Stomach smooth muscle (tissue), 2 donors: Measurements from ENCODE around the gene EMD.
A peak's percentile ranks its signal among the peaks of the same experiment; 100 is the strongest.
"Not testable (repeated sequence)": the region's sequence is repeated elsewhere in the genome, so short reads cannot be mapped to it uniquely, and the experiment has no call there.

Experiments
- H3K27ac ChIP-seq: one replicate; pipeline ENCODE4 v1.7.0; 2013; ENCODE audit warnings: mild to moderate bottlenecking, low read length, inconsistent platforms
- H3K27me3 ChIP-seq, 2 donors: one replicate each; pipeline ENCODE4 v1.7.0; 2013; ENCODE audit warnings: low read length in 2 of 2; ENCODE audit not compliant: insufficient read depth in 2 of 2, control insufficient read depth in 1 of 2
- H3K36me3 ChIP-seq, 2 donors: one replicate each; pipeline ENCODE4 v1.7.0; 2013; ENCODE audit warnings: low read length in 2 of 2; ENCODE audit not compliant: control insufficient read depth in 2 of 2, insufficient read depth in 2 of 2
- H3K4me1 ChIP-seq: one replicate; pipeline ENCODE4 v1.7.0; 2013; ENCODE audit warnings: low read length; ENCODE audit not compliant: control insufficient read depth, insufficient read depth
- H3K4me3 ChIP-seq, 2 donors: one replicate each; pipeline ENCODE4 v1.7.0; 2013; ENCODE audit warnings: low read length in 2 of 2
- H3K9ac ChIP-seq, 2 donors: one replicate each; pipeline ENCODE4 v1.7.0; 2013; ENCODE audit warnings: low read length in 2 of 2, mild to moderate bottlenecking in 1 of 2
- H3K9me3 ChIP-seq, 2 donors: one replicate each; pipeline ENCODE4 v1.7.0; 2013; ENCODE audit warnings: low read length in 2 of 2; ENCODE audit not compliant: control insufficient read depth in 2 of 2
- donor health status: healthy.
- donor health status: Pancreatic carcinoma.

The EMD gene

DNA sequence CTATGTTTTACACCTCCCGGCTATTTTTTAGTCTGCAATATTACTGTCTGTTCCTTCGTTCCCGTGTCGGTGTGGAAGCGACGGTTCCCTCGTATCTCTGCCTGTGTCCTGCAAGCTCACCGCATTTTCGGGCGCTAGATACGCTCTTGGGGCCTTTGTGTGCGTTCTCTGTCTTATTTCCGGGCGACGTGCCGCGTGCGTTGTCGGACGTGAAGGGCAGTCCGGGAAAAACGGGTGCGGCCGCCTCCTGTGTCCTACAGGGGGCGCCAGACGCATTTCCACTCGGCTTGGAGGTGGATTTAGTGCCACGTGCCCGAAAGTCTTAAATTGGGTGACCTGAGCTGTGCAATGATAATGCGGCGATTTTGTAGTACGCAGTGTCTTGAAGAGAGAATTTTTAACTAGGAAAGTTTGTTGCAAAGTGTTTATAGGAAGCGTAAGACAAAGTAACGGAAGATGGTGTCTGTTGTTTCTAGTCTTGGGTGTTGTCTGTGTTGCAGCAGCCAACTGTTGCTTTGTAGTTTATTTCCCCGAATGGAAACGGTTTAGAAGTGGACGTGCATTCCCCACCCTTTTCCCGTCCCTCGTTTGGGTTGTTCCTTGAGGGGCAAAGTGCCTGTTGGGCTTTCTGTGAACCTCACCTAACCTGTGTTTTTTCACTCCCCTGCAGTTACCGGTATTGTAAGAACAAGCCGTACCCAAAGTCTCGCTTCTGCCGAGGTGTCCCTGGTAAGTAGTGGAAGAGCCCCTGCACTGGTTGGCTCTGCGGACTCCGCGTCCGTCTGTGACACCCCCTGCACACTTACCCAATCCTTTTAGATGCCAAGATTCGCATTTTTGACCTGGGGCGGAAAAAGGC is 19.8 kb downstream of the EMD start:
- peaks cover 16% of the 10 kb centered on the region for H3K4me1 ChIP-seq
- H3K4me3 ChIP-seq, result peak overlapping the region; percentile 89 to 93
- H3K9me3 ChIP-seq, result no peaks in the 10 kb centered on the region
- peak overlapping the region; percentile 96 for H3K27ac ChIP-seq
- H3K36me3 ChIP-seq, result peaks cover 11 to 12% of the 10 kb centered on the region in 2 donors
- H3K27me3 ChIP-seq, result no peaks in the 10 kb centered on the region
- peak overlapping the region; percentile 95 to 97 for H3K9ac ChIP-seq

DNA sequence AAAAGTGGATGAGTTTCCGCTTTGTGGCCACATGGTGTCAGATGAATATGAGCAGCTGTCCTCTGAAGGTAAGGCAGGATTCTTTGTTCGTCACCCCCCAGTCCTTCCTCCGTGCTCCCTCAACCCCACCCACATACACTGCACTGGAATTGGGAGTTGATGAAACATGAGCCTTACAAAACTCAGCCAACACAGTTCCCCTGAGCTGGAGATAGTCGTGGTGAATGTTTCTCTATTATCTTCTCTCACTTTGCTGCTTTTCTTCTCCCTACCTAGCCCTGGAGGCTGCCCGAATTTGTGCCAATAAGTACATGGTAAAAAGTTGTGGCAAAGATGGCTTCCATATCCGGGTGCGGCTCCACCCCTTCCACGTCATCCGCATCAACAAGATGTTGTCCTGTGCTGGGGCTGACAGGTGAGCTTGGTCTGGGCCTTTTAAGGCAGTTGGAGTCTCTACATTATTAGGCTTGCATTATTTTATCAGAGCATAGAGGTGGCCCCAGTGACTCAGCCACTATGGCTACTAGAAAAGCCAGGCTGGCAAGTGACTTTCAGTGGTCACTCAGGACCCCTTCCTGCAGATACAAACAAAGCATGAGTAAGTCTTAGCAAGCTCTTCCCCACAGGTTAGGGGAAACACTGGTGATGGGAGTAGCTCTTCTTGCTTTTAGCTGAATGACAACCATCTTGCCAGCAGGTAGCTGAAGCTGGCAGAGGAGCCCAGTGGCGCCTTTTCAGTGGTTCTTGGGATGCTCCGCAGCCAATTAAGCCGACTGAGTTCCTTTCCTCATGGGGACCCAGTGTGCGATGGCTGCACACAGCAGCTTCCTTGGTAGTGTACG is 20.7 kb downstream of the EMD start:
- no peaks in the 10 kb centered on the region for H3K9me3 ChIP-seq
- H3K9ac ChIP-seq, result peak overlapping the region; percentile 42 to 97
- peak overlapping the region; percentile 89 to 93 for H3K4me3 ChIP-seq
- peaks cover 11 to 12% of the 10 kb centered on the region in 2 donors for H3K36me3 ChIP-seq
- H3K27ac ChIP-seq, result peak overlapping the region; percentile 96
- H3K27me3 ChIP-seq, result no peaks in the 10 kb centered on the region
- H3K4me1 ChIP-seq, result peaks cover 16% of the 10 kb centered on the region

DNA sequence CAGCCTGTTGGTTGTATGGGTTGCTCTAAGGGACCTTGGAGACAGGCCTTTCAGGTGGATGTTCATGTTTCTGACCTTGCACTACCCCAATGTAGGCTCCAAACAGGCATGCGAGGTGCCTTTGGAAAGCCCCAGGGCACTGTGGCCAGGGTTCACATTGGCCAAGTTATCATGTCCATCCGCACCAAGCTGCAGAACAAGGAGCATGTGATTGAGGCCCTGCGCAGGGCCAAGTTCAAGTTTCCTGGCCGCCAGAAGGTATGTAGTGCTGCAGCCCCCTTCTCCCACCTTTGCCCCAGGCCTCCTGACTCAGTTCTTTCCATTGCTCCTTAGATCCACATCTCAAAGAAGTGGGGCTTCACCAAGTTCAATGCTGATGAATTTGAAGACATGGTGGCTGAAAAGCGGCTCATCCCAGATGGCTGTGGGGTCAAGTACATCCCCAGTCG is 21.3 kb downstream of the EMD start:
- not testable (repeated sequence) for H3K27ac ChIP-seq, H3K9me3 ChIP-seq, H3K27me3 ChIP-seq, H3K9ac ChIP-seq
- Histone ChIP-seq H3K4me1 (peaks cover 16% of the 10 kb centered on the region), H3K4me3 (peak overlapping the region in 1 of 2 donors; percentile 89), H3K36me3 (peaks cover 11 to 12% of the 10 kb centered on the region in 2 donors)

DNA sequence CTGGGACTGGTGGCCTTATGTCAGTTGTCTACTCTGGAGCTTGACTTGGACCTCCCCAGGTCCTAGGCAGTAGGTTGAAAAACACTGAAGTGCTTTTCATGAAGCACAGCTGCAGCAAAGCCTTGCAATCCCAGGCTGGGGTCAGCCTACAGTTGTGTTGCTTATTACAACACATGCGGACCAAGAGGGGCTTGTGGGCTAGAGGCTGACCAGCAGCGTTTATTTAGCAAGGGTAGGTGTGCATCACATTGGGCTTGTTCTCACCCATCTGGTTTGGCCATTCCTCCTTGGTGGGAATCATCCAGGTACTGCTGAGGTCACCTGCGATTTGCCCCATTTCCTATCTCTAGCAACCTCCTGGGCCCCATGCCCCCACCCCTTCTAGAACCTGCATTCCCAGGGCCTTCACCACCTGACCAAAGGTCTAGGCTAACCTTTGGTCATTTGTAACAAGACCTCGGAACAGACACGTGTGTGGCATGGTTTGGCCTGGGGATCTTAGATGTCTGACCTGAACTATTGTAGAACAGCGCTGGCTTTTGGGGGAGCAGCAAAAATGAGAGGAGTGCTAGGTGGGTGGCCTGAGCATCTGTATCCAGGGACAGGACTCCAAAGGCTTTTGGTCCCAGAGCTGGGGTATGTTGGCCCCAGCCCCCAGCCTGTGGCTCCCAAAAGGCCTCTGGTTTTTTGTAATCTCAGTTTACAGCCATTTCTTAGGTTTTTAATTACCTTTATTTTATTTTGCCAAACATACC is 22.1 kb downstream of the EMD start:
- Histone ChIP-seq H3K9me3 (no peaks in the 10 kb centered on the region), H3K9ac (no peak overlapping the region), H3K4me3 (no peak overlapping the region), H3K27me3 (no peaks in the 10 kb centered on the region), H3K27ac (no peak overlapping the region), H3K4me1 (peaks cover 16% of the 10 kb centered on the region), H3K36me3 (peaks cover 11 to 12% of the 10 kb centered on the region in 2 donors)

DNA sequence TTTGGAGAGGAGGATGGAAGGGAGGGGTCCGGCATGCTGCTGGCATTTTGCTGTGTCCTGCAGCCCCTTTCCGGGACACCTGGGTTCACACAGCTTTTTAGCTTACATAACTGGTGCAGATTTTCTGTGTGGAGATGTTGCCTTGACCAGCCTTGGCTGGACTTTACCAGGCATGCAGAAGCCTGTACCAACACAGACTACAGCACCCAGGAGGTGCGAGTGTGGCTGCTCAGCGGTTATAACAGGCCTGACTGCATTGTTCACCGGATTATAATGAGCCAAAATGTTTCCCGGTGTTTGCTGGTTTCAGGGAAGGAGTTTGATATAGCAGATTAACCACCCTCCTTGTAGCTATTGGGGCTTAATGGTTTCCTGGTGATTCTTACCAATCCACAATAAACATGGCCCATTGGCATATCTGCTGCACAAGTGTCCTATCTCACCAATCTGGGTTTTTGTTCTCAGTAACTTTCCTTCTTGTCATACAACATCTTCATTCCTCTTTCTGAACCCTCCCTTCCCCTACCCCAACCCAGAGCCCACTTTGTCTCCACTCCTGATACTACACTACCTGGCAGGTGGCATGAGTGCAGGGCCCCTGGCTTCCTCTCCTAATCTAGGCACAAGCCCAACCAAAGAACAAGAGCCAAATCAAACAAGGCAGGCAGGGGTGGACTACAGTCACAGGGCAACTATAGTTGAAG is 23.0 kb downstream of the EMD start:
- Histone ChIP-seq H3K4me1 (peaks cover 16% of the 10 kb centered on the region), H3K27me3 (no peaks in the 10 kb centered on the region), H3K27ac (no peak overlapping the region), H3K4me3 (no peak overlapping the region), H3K9me3 (no peaks in the 10 kb centered on the region), H3K36me3 (peaks cover 11 to 12% of the 10 kb centered on the region in 2 donors), H3K9ac (no peak overlapping the region)

DNA sequence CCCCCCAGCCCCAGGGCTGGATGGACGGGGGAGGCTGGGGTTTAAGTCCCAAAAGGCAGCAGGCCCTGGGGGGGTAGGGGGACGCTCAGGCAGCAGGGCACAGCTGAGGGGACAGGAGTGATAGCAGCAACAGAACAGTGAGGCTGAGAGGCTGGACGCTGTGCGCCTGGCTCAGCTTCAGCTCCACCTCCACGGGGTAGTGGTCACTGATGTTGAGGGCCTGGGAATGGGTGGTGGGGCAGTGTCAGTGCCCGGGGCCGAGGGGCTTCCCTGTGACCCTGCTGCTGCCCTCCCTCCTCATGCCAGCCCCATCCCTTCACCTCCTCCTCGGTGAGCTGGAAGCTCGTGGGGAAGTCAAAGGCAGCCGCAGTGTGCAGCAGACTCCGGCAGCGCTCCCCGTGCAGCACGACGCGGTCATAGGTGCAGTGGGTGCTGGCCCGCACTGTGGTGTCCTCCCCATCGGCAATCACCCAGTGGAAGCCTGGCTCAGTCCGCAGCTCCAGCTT is 23.6 kb downstream of the EMD start:
- Histone ChIP-seq H3K27ac (no peak overlapping the region), H3K9ac (no peak overlapping the region)

DNA sequence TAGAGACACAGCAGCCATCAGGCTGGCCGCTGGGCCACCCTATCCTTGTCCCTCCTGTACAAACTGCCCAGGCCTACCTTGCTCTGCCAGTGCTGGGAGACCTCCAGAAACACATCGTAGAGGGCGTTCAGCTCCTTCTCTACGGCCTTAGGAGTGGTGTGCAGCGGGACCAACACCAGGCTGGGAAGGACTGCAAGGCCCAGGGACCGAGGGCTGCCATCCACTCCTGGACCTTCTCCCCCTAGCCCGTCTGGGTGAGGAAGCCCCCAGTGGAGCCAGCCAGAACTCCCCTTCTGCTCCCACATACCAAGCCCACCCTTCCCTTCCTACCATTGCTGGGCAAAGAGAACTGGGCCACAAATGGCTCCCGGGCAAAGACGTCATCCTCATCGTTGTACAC is 24.1 kb downstream of the EMD start:
- Histone ChIP-seq H3K9me3 (no peaks in the 10 kb centered on the region), H3K9ac (no peak overlapping the region), H3K36me3 (peaks cover 11 to 12% of the 10 kb centered on the region in 2 donors), H3K27me3 (no peaks in the 10 kb centered on the region), H3K4me1 (peaks cover 13% of the 10 kb centered on the region), H3K27ac (no peak overlapping the region), H3K4me3 (no peak overlapping the region)

More for the DNA sequence above, 23.6 kb downstream of the EMD start:
- H3K36me3 ChIP-seq, result peaks cover 11 to 12% of the 10 kb centered on the region in 2 donors
- H3K27me3 ChIP-seq, result no peaks in the 10 kb centered on the region
- H3K4me1 ChIP-seq, result peaks cover 13% of the 10 kb centered on the region
- H3K4me3 ChIP-seq, result no peak overlapping the region
- H3K9me3 ChIP-seq, result no peaks in the 10 kb centered on the region

DNA sequence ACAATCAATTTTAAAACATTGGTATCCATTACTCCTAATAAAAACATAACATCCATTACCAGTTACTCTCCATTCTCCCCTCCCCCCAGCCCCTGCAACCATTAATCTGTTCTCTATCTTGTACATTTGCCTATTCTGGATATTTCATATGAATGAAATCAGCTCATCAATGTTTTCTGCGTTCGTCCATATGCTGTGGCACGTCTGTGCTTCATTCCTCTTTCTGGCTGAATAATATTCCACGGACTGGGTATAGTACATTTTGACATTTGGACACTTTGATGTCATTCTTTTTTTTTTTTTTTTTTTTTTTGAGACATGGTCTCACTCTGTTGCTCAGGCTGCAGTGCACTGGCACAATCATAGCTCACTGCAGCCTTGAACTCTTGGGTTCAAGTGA is 24.8 kb downstream of the EMD start:
- Histone ChIP-seq H3K9ac (no peak overlapping the region), H3K27ac (no peak overlapping the region), H3K9me3 (no peaks in the 10 kb centered on the region), H3K4me1 (peaks cover 13% of the 10 kb centered on the region), H3K27me3 (no peaks in the 10 kb centered on the region), H3K36me3 (peaks cover 11 to 12% of the 10 kb centered on the region in 2 donors), H3K4me3 (no peak overlapping the region)

DNA sequence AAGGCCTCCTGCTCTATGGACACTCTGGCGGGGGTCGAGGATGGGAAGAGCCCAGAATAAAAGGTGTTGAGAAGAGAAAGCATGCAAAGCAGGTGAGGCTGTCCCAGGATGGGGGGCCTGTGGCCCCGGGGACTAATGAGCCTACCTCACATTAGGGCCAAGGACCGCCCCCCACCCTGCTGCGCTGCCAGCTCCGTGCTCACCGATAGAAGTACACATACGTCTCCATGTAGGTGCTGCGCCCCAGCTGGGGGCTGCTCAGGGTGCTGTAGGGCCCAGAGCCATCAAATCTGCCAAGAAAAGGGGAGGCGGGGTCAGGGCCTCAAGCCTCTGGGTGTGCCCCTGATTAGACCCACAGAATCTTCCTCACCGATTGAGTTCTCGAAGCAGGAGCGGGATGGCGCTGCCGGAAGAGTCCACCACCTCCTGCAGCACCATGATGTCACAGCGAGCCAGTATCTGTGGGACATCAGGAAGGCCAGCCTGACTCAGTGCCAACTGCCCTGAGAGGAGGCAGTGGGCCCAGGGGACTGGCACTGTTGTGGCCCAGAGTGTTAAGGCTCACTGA is 25.6 kb downstream of the EMD start:
- Histone ChIP-seq H3K27ac (no peak overlapping the region), H3K9ac (no peak overlapping the region), H3K4me3 (no peak overlapping the region), H3K9me3 (no peaks in the 10 kb centered on the region), H3K4me1 (peaks cover 5% of the 10 kb centered on the region), H3K27me3 (no peaks in the 10 kb centered on the region), H3K36me3 (peaks cover 6 to 7% of the 10 kb centered on the region in 2 donors)
